BJ (cell line): Measurements from ENCODE around the gene RXFP4. TPM values are rescaled to one million over a fixed set of nuclear protein-coding genes. Genes with fewer than 3 reads are reported as not detected.

Experiments used
- CTCF ChIA-PET: fragments of 350-600 bp; formaldehyde crosslinking; extraction: SDS; loops from one replicate; lab custom pipeline; 2021; ENCODE audit warnings: antibody characterized with exemption, inconsistent platforms; lab: Yijun Ruan, JAX
- POLR2A ChIA-PET: fragments of 300-600 bp; sonication (Branson Sonifier 250); formaldehyde crosslinking; extraction: SDS; loops from one replicate; lab custom pipeline; 2021; ENCODE audit warnings: antibody characterized with exemption; lab: Charles Lee
- DNase-seq: peaks from one replicate; pipeline ENCODE4 v3.0.0-alpha.2; 2011; ENCODE audit warnings: low read depth
- H3K27me3 ChIP-seq: 2 replicates; pipeline ENCODE4 v1.6.0; 2011; ENCODE audit warnings: low read length; ENCODE audit not compliant: control insufficient read depth, insufficient read depth
- H3K36me3 ChIP-seq: 2 replicates; pipeline ENCODE4 v1.5.1; 2011; ENCODE audit warnings: low read length; ENCODE audit not compliant: control insufficient read depth, insufficient read depth
- H3K4me3 ChIP-seq: 2 replicates; pipeline ENCODE4 v1.5.1; 2011; ENCODE audit warnings: low read depth, mild to moderate bottlenecking, control low read depth, low read length
- polyA plus RNA-seq: library from polyadenylated mRNA; depleted of rRNA; stranded (reverse); fragments of >200 nt; gene quantifications from 2 replicates; pipeline ENCODE4 v1.2.3, GENCODE V29; 2011
- TF ChIP-seq, protein P1 (sequence below): IDR thresholded peaks from 2 replicates; pipeline ENCODE4 v1.5.1; 2011; ENCODE audit warnings: low read depth, mild to moderate bottlenecking, control low read depth, inconsistent platforms, low read length, moderate library complexity; ENCODE audit not compliant: insufficient read depth

RXFP4 gene
- polyA plus RNA-seq, 1 experiment: not detected

DNA sequence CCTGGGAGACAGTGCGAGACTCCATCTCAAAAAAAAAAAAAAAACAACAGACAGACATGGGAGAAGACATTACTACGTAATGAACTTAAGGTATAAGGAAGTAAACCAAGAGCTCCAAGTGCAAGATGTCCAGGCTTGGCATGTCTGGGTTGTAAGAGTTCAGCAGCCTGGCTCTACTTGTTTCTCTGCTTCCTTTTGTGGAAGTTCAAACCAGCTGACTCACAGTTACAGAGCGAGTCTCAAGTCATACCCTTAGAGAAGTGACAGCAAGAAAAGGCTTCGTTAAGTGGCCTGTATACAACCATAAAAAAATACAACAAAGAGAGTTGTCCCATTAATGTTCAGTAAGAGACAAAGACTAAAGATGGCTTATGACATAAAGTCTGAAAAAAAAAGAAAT is 31.5 kb upstream of the RXFP4 start:
- POLR2A ChIA-PET: interaction anchor here (1.0 kb wide), 1 partner anchor 52 kb away, joined by 10 read pairs; no protein-coding TSS in a partner anchor
- CTCF ChIA-PET: interaction anchor here (0.6 to 1.1 kb wide), 2 partner anchors 80 to 204 kb away, joined by 3 read pairs; no protein-coding TSS in a partner anchor
- Histone ChIP-seq H3K27me3 (no peaks in the 10 kb centered on the region), H3K36me3 (peaks cover 9% of the 10 kb centered on the region), H3K4me3 (peak overlapping the region; percentile 59)
- DNase-seq: no peak
- TF ChIP-seq, protein P1, sequence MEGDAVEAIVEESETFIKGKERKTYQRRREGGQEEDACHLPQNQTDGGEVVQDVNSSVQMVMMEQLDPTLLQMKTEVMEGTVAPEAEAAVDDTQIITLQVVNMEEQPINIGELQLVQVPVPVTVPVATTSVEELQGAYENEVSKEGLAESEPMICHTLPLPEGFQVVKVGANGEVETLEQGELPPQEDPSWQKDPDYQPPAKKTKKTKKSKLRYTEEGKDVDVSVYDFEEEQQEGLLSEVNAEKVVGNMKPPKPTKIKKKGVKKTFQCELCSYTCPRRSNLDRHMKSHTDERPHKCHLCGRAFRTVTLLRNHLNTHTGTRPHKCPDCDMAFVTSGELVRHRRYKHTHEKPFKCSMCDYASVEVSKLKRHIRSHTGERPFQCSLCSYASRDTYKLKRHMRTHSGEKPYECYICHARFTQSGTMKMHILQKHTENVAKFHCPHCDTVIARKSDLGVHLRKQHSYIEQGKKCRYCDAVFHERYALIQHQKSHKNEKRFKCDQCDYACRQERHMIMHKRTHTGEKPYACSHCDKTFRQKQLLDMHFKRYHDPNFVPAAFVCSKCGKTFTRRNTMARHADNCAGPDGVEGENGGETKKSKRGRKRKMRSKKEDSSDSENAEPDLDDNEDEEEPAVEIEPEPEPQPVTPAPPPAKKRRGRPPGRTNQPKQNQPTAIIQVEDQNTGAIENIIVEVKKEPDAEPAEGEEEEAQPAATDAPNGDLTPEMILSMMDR: no peak

DNA sequence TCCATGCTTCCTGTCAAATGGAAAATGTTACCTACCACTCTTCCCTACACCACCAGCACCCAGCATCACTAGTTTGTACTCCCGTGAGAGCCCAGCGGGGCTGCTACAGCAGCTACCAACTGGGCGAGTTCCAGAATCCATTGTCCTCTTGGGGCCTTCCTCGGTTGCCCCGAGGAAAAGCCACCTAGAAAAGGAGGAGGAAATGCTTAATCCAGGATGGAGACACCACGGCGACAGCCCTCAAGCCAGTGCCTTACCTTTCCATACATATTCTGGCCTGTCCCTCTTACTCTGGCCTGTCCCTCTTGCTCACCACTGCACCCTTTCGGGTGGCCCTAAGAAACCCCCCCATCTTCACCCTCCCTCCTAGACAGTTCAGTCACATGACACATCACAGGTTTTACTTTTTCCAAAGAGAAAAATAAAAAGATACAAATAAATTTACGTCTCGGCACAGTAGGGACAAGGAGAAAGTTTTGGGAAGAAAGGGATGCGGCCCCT is 30.8 kb upstream of the RXFP4 start:
- ChIA-PET CTCF (no interaction called here), POLR2A (no interaction called here)
- no peaks in the 10 kb centered on the region for H3K27me3 ChIP-seq
- H3K36me3 ChIP-seq: peaks cover 8% of the 10 kb centered on the region
- TF ChIP-seq, protein P1: peak; percentile 25; the same call in 1 of the 2 replicates
- H3K4me3 ChIP-seq: peak overlapping the region; percentile 59
- no peak for DNase-seq

DNA sequence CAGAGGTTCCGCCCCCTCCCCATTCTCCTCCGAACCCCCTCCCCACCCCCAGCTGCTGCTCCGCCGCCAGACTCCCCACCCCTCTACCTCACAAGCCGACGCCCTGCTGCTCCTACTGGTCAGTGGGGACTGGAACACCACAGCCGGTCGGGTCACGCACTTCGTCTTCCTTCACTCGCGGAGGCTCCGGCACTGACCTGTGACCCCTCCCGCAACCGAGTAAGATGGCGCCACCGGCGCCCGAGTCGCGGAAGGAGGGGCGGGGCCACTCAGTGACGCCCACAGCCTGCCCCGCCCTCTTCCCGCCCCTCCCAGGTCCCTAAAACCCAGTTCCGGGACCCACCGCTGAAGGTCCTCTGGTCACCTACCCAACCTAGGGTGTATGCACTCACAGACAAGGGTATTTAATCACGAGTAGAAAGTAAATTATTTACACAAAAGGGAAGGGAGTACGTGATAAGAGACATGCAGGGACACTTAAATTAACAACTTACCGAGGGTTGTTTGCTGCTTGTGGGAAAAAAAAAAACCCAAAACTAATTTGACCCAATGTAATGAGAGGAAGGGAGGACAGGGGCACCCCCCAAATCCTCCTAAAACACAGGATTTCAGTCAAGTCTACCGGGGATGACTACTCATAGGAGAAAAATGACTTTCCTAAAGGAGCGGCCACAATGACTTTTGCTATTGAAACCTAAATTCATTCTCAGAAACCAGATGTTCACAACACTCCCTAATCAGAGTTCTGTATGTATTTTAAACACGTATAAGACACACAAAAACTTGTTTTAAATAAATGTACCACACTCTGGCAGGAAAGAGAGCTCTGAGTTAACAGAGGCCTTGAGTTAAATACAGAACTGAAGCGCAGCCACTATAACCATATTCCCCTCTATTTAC is 30.0 kb upstream of the RXFP4 start, which contains the start of gene RIT1:
Gene RIT1, minus strand, starts transcription at position 194 of the 900 bp plus-strand sequence. CDS start 588 bp downstream, outside the sequence.
- no peaks in the 10 kb centered on the region for H3K27me3 ChIP-seq
- ChIA-PET POLR2A (no interaction called here), CTCF (no interaction called here)
- H3K4me3 ChIP-seq: peak within 1 kb of the TSS; percentile 59
- DNase-seq: no peak
- peaks cover 8% of the 10 kb centered on the region for H3K36me3 ChIP-seq
- TF ChIP-seq, protein P1: no peak

DNA sequence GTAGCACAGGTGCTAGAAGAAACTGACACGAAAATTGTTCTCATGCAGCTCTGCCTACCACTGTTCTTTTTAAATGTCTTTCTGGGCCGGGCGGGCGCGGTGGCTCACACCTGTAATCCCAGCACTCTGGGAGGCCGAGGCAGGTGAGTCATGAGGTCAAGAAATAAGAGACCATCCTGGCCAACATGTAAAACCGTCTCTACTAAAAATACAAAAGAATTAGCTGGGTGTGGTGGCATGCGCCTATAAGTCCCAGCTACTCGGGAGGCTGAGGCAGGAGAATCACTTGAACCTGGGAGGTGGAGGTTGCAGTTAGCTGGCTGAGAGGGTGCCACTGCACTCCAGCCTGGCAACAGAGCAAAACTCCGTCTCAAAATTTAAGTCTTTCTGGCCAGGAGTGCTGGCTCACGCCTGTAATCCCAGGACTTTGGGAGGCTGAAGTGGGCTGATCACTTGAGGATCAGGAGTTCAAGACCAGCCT is 29.3 kb upstream of the RXFP4 start:
- ChIA-PET CTCF (no interaction called here), POLR2A (no interaction called here)
- no peaks in the 10 kb centered on the region for H3K27me3 ChIP-seq
- no peak for DNase-seq
- TF ChIP-seq, protein P1: no peak
- H3K36me3 ChIP-seq: peaks cover 10% of the 10 kb centered on the region
- no peak overlapping the region for H3K4me3 ChIP-seq
